Mucosa of descending colon (tissue), 3 donors: ENCODE results near the gene EMD. TPM values are rescaled to one million over a fixed set of nuclear protein-coding genes. Genes with fewer than 3 reads are reported as not detected.

ENCODE experiments used
- ATAC-seq: fragments of 200-7000 bp; cut with Tn5 transposase; one replicate; pipeline ENCODE4 v1.9.1; 2020; ENCODE audit warnings: mild to moderate bottlenecking, moderate library complexity
- DNase-seq, 3 donors: peaks; one replicate each; pipeline ENCODE4 v3.0.0-alpha.2; 2020
- H3K36me3 ChIP-seq: fragments of 200-600 bp; one replicate; pipeline ENCODE4 v1.8.0; 2021; ENCODE audit warnings: low read depth, mild to moderate bottlenecking
- H3K4me1 ChIP-seq: fragments of 200-600 bp; one replicate; pipeline ENCODE4 v1.8.0; 2021; ENCODE audit warnings: low read depth, mild to moderate bottlenecking
- H3K4me3 ChIP-seq: fragments of 200-600 bp; one replicate; pipeline ENCODE4 v1.8.0; 2021; ENCODE audit warnings: mild to moderate bottlenecking
- H3K9me3 ChIP-seq: fragments of 200-600 bp; one replicate; pipeline ENCODE4 v1.8.0; 2021; ENCODE audit warnings: mild to moderate bottlenecking
- intact Hi-C, 2 donors: fragments of 100-400 bp; cut with DNase I in 1 of 2; cut with micrococcal nuclease in 1 of 2; formaldehyde crosslinking; loops; one replicate each; pipeline versions ENCODE4 v1.11.0 to v1.11.1; 2022; cut with DNase I, micrococcal nuclease
- total RNA-seq, 3 donors: library from RNA; stranded (reverse); fragmentation: NEBNext Ultra II Directional in 2 of 3; extraction: Animal tissue kit (Norgen Biotek cat#: 25700) in 2 of 3; gene quantifications; one replicate each; pipeline versions ENCODE4 v1.2.1 to v1.2.4, GENCODE V29; 2021 to 2023
- TF ChIP-seq, protein P1 (sequence below): fragments of 200-600 bp; IDR thresholded peaks from one replicate; pipeline ENCODE4 v1.8.0; 2022; ENCODE audit warnings: antibody characterized with exemption, mild to moderate bottlenecking
- donor health status: DM: no; HTN: no; CAD: no; lungs with moderate emphysema.
- donor health status: DM: no; HTN: no; CAD: no.
- donor health status: DM: no; HTN: yes; CAD: no.

The EMD gene
- total RNA-seq, 3 donors from 2014 or later, result 32.3 to 73.0 (median 41.0) TPM

DNA sequence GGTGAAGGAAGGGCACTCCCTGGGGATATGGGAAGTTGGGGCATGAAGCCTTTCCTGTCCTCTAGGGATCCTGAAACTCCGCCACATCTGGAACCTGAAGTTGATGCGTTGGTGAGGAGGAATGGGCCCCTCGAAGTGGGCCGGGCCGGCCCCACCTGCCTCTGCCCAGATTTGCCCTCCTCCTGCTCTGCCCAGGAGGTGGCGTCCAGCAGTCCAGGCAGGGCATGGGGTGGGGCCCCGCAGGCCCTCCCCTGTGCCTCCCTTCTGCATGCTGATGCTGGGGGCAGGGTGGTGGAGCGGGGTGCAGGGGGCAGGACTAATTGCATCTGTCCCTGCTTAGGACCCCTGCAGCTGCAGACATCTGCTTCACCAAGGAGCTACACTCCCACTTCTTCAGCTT lies 34.0 kb downstream of the EMD start:
- Histone ChIP-seq H3K4me1 (peaks cover 9% of the 10 kb centered on the region), H3K36me3 (no peaks in the 10 kb centered on the region), H3K9me3 (no peaks in the 10 kb centered on the region), H3K4me3 (no peak overlapping the region)
- TF ChIP-seq, protein P1, sequence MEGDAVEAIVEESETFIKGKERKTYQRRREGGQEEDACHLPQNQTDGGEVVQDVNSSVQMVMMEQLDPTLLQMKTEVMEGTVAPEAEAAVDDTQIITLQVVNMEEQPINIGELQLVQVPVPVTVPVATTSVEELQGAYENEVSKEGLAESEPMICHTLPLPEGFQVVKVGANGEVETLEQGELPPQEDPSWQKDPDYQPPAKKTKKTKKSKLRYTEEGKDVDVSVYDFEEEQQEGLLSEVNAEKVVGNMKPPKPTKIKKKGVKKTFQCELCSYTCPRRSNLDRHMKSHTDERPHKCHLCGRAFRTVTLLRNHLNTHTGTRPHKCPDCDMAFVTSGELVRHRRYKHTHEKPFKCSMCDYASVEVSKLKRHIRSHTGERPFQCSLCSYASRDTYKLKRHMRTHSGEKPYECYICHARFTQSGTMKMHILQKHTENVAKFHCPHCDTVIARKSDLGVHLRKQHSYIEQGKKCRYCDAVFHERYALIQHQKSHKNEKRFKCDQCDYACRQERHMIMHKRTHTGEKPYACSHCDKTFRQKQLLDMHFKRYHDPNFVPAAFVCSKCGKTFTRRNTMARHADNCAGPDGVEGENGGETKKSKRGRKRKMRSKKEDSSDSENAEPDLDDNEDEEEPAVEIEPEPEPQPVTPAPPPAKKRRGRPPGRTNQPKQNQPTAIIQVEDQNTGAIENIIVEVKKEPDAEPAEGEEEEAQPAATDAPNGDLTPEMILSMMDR, result no peak
- intact Hi-C loops, result no loop called here
- DNase-seq (no peak), ATAC-seq (no peak)

DNA sequence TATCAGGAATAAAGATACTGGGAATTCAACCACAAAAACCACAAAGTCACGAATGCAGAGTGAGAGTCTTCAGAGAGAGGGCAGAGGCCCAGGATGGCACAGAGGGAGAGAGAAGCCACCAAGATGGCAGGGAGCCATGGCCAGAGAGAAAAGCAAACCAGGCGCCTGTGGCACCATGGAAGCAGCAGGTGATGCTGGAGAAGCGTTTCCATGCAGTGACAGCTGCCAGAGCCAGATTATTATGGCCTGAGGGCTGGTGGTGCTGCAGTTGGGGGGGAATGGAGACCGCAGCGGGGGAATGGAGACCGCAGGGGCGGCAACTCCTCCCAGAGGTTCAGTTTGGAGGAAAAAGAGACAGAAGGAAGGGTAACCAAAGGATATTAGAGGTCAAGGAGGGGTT lies 38.1 kb downstream of the EMD start:
- no peak for ATAC-seq
- no peak for DNase-seq
- no peak overlapping the region for H3K4me3 ChIP-seq
- TF ChIP-seq, protein P1, result no peak
- H3K4me1 ChIP-seq, result peaks cover 3% of the 10 kb centered on the region
- H3K9me3 ChIP-seq, result no peaks in the 10 kb centered on the region
- intact Hi-C loops, result no loop called here
- no peaks in the 10 kb centered on the region for H3K36me3 ChIP-seq

DNA sequence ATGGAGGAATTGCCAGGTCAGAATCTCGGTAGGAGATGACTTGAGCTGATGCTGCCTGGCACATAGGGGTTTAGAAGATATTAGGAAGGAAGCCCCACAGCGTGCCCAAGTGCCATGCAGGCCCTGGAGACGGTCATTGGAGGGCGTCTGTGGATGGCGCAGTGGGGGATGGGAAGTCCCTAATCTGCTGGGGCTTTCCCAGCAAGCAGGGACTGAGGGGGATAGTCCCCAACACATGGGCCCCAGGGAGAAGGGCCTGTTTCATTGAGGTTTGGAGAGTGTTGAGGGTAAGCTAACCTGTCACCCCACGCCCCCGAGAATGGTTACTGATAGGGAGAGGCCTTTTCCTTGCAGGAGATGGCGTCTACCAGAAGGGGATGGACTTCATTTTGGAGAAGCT lies 40.1 kb downstream of the EMD start:
- H3K4me1 ChIP-seq, result no peaks in the 10 kb centered on the region
- TF ChIP-seq, protein P1, result no peak
- no peak overlapping the region for H3K4me3 ChIP-seq
- intact Hi-C loops, result no loop called here
- DNase-seq (no peak), ATAC-seq (no peak)
- H3K36me3 ChIP-seq, result no peaks in the 10 kb centered on the region
- H3K9me3 ChIP-seq, result no peaks in the 10 kb centered on the region

DNA sequence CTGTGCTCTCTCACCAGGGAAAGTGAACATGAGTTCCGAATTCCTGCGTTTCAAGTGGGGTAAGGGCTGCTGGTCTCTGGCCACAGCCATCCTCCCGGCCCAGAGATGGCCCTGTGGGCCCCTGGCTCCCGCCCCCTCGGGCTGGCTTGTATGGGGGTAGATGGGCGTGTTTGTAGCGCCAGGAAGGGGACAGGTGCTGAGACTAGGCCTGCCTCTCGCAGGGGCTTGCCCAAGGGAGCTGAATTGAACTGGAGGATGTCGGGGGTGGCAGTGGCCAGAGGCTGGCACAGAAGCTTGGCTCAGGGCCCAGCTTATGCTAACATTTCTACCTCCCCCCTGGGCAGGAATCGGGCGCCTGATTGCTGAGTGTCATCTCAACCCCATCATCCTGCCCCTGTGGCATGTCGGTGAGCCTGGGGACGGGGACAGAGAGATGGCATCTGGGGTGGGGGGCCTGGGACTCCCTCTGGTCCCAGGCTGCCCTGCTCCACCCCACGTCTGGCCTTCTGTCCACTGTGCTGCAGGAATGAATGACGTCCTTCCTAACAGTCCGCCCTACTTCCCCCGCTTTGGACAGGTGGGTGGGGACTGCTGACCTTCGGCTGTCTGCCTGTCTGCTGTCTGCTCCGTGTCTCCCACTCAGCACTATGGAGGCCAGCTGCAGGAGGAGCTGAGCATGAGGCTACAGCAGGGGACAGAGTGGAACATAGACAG lies 40.8 kb downstream of the EMD start:
- Histone ChIP-seq H3K36me3 (no peaks in the 10 kb centered on the region), H3K9me3 (no peaks in the 10 kb centered on the region), H3K4me3 (no peak overlapping the region), H3K4me1 (no peaks in the 10 kb centered on the region)
- intact Hi-C loops, result no loop called here
- TF ChIP-seq, protein P1, result no peak
- ATAC-seq (no peak), DNase-seq (no peak)

DNA sequence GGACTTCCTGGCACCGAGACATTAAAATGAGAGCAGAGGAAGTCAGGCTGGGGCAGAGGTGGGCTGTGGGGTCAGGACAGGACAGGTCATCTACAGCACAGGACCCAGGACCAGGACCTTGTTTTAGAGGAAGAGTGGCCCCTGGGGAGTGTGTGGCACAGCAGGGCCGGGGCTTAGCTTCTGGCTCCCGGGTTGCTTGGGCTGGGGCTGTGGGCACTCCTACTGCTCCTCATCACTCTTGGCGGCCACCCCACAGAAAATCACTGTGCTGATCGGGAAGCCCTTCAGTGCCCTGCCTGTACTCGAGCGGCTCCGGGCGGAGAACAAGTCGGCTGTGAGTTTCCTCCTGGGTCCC lies 41.3 kb downstream of the EMD start:
- TF ChIP-seq, protein P1, result no peak
- no peak for DNase-seq
- ATAC-seq, result peak; percentile 16
- intact Hi-C loops, result no loop called here
- H3K9me3 ChIP-seq, result no peaks in the 10 kb centered on the region
- no peaks in the 10 kb centered on the region for H3K36me3 ChIP-seq
- no peak overlapping the region for H3K4me3 ChIP-seq
- no peaks in the 10 kb centered on the region for H3K4me1 ChIP-seq
